Suprapubic skin (tissue), 4 donors: ENCODE measurements around the gene LAMC3.

Source experiments
- EP300 ChIP-seq: sonication (generic); formaldehyde crosslinking; IDR thresholded peaks from one replicate; pipeline ENCODE4 v1.6.1; 2017; ENCODE audit warnings: antibody characterized with exemption
- POLR2A ChIP-seq, 2 donors: fragments of 450-650 bp; IDR thresholded peaks; one replicate each; pipeline ENCODE4 v1.6.1; 2017; ENCODE audit warnings: antibody characterized with exemption in 2 of 2, mild to moderate bottlenecking in 2 of 2, moderate library complexity in 2 of 2
- POLR2AphosphoS5 ChIP-seq, 3 donors: sonication (generic); formaldehyde crosslinking; IDR thresholded peaks; one replicate each; pipeline ENCODE4 v1.6.1; 2017; ENCODE audit warnings: antibody characterized with exemption in 3 of 3
- TF ChIP-seq, protein P1 (sequence below), 2 donors: fragments of 200-600 bp in 1 of 2; fragments of 450-650 bp in 1 of 2; sonication (generic) in 1 of 2; IDR thresholded peaks; one replicate each; pipeline ENCODE4 v1.5.1; 2016 to 2019; ENCODE audit warnings: antibody characterized with exemption in 2 of 2, mild to moderate bottlenecking in 1 of 2, moderate library complexity in 1 of 2

DNA sequence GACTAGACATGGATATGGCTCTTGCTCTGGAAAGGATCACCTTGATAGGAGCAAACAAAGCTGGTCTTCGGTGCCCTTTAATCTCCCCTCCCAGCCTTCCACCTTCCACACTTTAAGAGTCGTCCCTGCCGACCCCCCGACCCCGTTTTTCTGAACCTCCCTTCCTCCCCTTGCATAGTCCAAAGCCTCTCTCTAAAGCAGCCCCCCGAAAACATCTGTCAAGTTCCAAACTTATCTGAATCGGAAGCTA lies 116.0 kb downstream of the LAMC3 start:
- TF ChIP-seq, protein P1, sequence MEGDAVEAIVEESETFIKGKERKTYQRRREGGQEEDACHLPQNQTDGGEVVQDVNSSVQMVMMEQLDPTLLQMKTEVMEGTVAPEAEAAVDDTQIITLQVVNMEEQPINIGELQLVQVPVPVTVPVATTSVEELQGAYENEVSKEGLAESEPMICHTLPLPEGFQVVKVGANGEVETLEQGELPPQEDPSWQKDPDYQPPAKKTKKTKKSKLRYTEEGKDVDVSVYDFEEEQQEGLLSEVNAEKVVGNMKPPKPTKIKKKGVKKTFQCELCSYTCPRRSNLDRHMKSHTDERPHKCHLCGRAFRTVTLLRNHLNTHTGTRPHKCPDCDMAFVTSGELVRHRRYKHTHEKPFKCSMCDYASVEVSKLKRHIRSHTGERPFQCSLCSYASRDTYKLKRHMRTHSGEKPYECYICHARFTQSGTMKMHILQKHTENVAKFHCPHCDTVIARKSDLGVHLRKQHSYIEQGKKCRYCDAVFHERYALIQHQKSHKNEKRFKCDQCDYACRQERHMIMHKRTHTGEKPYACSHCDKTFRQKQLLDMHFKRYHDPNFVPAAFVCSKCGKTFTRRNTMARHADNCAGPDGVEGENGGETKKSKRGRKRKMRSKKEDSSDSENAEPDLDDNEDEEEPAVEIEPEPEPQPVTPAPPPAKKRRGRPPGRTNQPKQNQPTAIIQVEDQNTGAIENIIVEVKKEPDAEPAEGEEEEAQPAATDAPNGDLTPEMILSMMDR (IDR thresholded peaks at IDR 0.05), result no peak
- peak; percentile 24 for TF ChIP-seq EP300
- TF ChIP-seq POLR2A (IDR thresholded peaks at IDR 0.05), result no peak
- TF ChIP-seq POLR2AphosphoS5 (IDR thresholded peaks at IDR 0.05), result no peak
